Caco-2 (cell line): Measurements from ENCODE around the gene FUT8. TPM values are rescaled to one million over a fixed set of nuclear protein-coding genes. Genes with fewer than 3 reads are reported as not detected.

ENCODE experiments used
- BruUV-seq: library from RNA; stranded (reverse); fragments of 400-500 nt; replicated peaks from 2 replicates; lab custom pipeline; 2021; lab: Mats Ljungman, UMichigan
- CTCF ChIA-PET: fragments of 300-600 bp; sonication (Branson Sonifier 250); formaldehyde crosslinking; loops from one replicate; lab custom pipeline; 2022; ENCODE audit warnings: antibody characterized with exemption; lab: Charles Lee
- POLR2A ChIA-PET: fragments of 300-600 bp; sonication (Branson Sonifier 250); formaldehyde crosslinking; loops from one replicate; lab custom pipeline; 2022; ENCODE audit warnings: antibody characterized with exemption; lab: Charles Lee
- DNase-seq, 2 experiments: peaks; one replicate each; pipeline versions ENCODE4 v3.0.0 to v3.0.0-alpha.2; 2020 to 2022
- H3K27me3 ChIP-seq: replicated peaks from 2 replicates; pipeline ENCODE4 v1.6.0; 2011; ENCODE audit warnings: low read length; ENCODE audit not compliant: control insufficient read depth, insufficient read depth
- H3K36me3 ChIP-seq: 2 replicates; pipeline ENCODE4 v1.5.1; 2011; ENCODE audit warnings: low read length; ENCODE audit not compliant: control insufficient read depth, insufficient read depth
- H3K4me1 ChIP-seq: fragments of 250-450 bp; sonication (Bioruptor Pico); 2 replicates; pipeline ENCODE4 v1.5.1; 2020; ENCODE audit warnings: mild to moderate bottlenecking
- H3K4me3 ChIP-seq: 2 replicates; pipeline ENCODE4 v1.5.1; 2011; ENCODE audit warnings: low read depth, mild to moderate bottlenecking, control low read depth, low read length
- H3K9me3 ChIP-seq: fragments of 250-450 bp; sonication (Bioruptor Pico); 2 replicates; pipeline ENCODE4 v1.5.1; 2020; ENCODE audit warnings: mild to moderate bottlenecking, moderate library complexity
- H3K27ac Mint-ChIP-seq: one replicate; pipeline ENCODE4 v1.8.0; 2022; ENCODE audit warnings: mixed read lengths; ENCODE audit not compliant: unreplicated experiment
- H3K27me3 Mint-ChIP-seq: one replicate; pipeline ENCODE4 v1.8.0; 2022; ENCODE audit warnings: mixed read lengths; ENCODE audit not compliant: insufficient read depth, unreplicated experiment
- H3K36me3 Mint-ChIP-seq: one replicate; pipeline ENCODE4 v1.8.0; 2022; ENCODE audit warnings: mild to moderate bottlenecking, mixed read lengths; ENCODE audit not compliant: insufficient read depth, unreplicated experiment
- H3K4me1 Mint-ChIP-seq: one replicate; pipeline ENCODE4 v1.8.0; 2022; ENCODE audit warnings: low read depth, mixed read lengths; ENCODE audit not compliant: unreplicated experiment
- H3K4me3 Mint-ChIP-seq: one replicate; pipeline ENCODE4 v1.8.0; 2022; ENCODE audit warnings: mild to moderate bottlenecking, moderate library complexity, mixed read lengths; ENCODE audit not compliant: unreplicated experiment
- H3K9me3 Mint-ChIP-seq: one replicate; pipeline ENCODE4 v1.8.0; 2022; ENCODE audit warnings: mixed read lengths; ENCODE audit not compliant: unreplicated experiment
- intact Hi-C: fragments of 100-400 bp; cut with micrococcal nuclease; formaldehyde crosslinking; loops from one replicate; pipeline ENCODE4 v1.10.0; 2022; ENCODE audit not compliant: unreplicated experiment
- total RNA-seq: library from RNA; stranded (reverse); gene quantifications from 2 replicates; pipeline ENCODE4 v1.2.3, GENCODE V29; 2022
- TF ChIP-seq, protein P1 (sequence below), 2 experiments: fragments of 200-600 bp in 1 of 2; IDR thresholded peaks; 1 replicate in 1 of 2; 2 replicates in 1 of 2; pipeline versions ENCODE4 v1.5.1 to v1.8.0; 2011 to 2022; ENCODE audit warnings: antibody characterized with exemption in 1 of 2, control low read depth in 1 of 2, inconsistent platforms in 1 of 2, low read depth in 1 of 2, low read length in 1 of 2, mild to moderate bottlenecking in 1 of 2, moderate library complexity in 1 of 2; ENCODE audit not compliant: insufficient read depth in 1 of 2, severe bottlenecking in 1 of 2, unreplicated experiment in 1 of 2

The FUT8 gene
- total RNA-seq, 1 experiment from 2014 or later = 67.1 TPM

DNA sequence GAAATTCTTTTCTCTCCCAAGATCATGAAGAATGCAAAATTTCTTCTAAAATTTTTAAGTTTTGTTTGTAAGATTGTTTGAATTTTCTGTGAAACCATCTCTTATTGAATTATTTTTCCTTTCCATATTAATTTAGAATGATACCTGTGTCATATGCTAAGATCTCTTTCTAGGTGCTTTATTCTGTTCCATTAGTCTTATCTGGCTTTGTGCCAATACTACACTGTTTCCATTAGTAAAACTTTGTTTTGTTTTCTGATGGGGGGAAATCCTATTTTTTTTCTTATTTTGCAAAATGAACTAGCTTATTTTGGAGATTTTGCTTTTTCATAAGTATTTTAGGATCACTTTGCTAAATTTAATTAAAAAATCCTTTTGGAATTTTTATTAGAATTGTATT lies 193.9 kb downstream of the FUT8 start:
- Mint-ChIP-seq H3K4me3 (no peak overlapping the region), H3K4me1 (no peaks in the 10 kb centered on the region), H3K27me3 (no peaks in the 10 kb centered on the region), H3K36me3 (no peaks in the 10 kb centered on the region), H3K9me3 (no peaks in the 10 kb centered on the region), H3K27ac (no peak overlapping the region)
- Histone ChIP-seq H3K36me3 (no peaks in the 10 kb centered on the region), H3K4me3 (no peak overlapping the region), H3K9me3 (no peaks in the 10 kb centered on the region), H3K27me3 (no peaks in the 10 kb centered on the region), H3K4me1 (no peaks in the 10 kb centered on the region)
- TF ChIP-seq, protein P1, sequence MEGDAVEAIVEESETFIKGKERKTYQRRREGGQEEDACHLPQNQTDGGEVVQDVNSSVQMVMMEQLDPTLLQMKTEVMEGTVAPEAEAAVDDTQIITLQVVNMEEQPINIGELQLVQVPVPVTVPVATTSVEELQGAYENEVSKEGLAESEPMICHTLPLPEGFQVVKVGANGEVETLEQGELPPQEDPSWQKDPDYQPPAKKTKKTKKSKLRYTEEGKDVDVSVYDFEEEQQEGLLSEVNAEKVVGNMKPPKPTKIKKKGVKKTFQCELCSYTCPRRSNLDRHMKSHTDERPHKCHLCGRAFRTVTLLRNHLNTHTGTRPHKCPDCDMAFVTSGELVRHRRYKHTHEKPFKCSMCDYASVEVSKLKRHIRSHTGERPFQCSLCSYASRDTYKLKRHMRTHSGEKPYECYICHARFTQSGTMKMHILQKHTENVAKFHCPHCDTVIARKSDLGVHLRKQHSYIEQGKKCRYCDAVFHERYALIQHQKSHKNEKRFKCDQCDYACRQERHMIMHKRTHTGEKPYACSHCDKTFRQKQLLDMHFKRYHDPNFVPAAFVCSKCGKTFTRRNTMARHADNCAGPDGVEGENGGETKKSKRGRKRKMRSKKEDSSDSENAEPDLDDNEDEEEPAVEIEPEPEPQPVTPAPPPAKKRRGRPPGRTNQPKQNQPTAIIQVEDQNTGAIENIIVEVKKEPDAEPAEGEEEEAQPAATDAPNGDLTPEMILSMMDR (IDR thresholded peaks at IDR 0.05; ENCODE audit: insufficient read depth in 1 of 2, low read depth in 1 of 2, low read length in 1 of 2, severe bottlenecking in 1 of 2, unreplicated experiment in 1 of 2) = no peak
- no TSS peak for BruUV-seq
- intact Hi-C loops = no loop called here
- ChIA-PET POLR2A (no interaction called here), CTCF (no interaction called here)
- no peak for DNase-seq

- POLR2A ChIA-PET = no interaction called here
- intact Hi-C loops = no loop called here
- Histone ChIP-seq H3K36me3 (no peaks in the 10 kb centered on the region), H3K9me3 (no peaks in the 10 kb centered on the region), H3K4me1 (no peaks in the 10 kb centered on the region), H3K4me3 (no peak overlapping the region), H3K27me3 (no peaks in the 10 kb centered on the region)
- CTCF ChIA-PET = no interaction called here
- no peak for DNase-seq
- H3K27me3 Mint-ChIP-seq = no peaks in the 10 kb centered on the region
- TF ChIP-seq, protein P1 (IDR thresholded peaks at IDR 0.05; ENCODE audit: insufficient read depth in 1 of 2, low read depth in 1 of 2, low read length in 1 of 2, severe bottlenecking in 1 of 2, unreplicated experiment in 1 of 2) = no peak
- no peak overlapping the region for H3K4me3 Mint-ChIP-seq
- no peaks in the 10 kb centered on the region for H3K4me1 Mint-ChIP-seq
- no TSS peak for BruUV-seq
- H3K27ac Mint-ChIP-seq = no peak overlapping the region
- H3K36me3 Mint-ChIP-seq = peaks cover 5% of the 10 kb centered on the region
- H3K9me3 Mint-ChIP-seq = no peaks in the 10 kb centered on the region
Observed at GRCh38 chr14:65613131-65613650, 200.7 kb downstream of the FUT8 start.

- POLR2A ChIA-PET = no interaction called here
- no peak for DNase-seq
- Histone ChIP-seq H3K4me1 (no peaks in the 10 kb centered on the region), H3K4me3 (no peak overlapping the region), H3K36me3 (no peaks in the 10 kb centered on the region), H3K27me3 (no peaks in the 10 kb centered on the region), H3K9me3 (no peaks in the 10 kb centered on the region)
- intact Hi-C loops = no loop called here
- Mint-ChIP-seq H3K27me3 (no peaks in the 10 kb centered on the region), H3K4me3 (no peak overlapping the region), H3K9me3 (no peaks in the 10 kb centered on the region), H3K27ac (no peak overlapping the region), H3K36me3 (peaks cover 5% of the 10 kb centered on the region), H3K4me1 (no peaks in the 10 kb centered on the region)
- TF ChIP-seq, protein P1 (IDR thresholded peaks at IDR 0.05; ENCODE audit: insufficient read depth in 1 of 2, low read depth in 1 of 2, low read length in 1 of 2, severe bottlenecking in 1 of 2, unreplicated experiment in 1 of 2) = no peak
- no TSS peak for BruUV-seq
- CTCF ChIA-PET = no interaction called here
Observed at GRCh38 chr14:65618996-65619395, 206.5 kb downstream of the FUT8 start.
